Middle frontal gyrus (tissue), 1 donor: ENCODE results near the gene KRTDAP.

ENCODE experiments used
- DNase-seq: peaks from one replicate; pipeline ENCODE4 v3.0.0-alpha.2; 2015; ENCODE audit warnings: low spot score; ENCODE audit errors: extremely low spot score

The KRTDAP gene

GRCh38 chr19:35490364-35490763, at the start of gene KRTDAP:
Gene KRTDAP, minus strand, starts transcription at chr19:35490464. Its CDS starts 22 bp downstream, at chr19:35490442.
- no peak for DNase-seq

GRCh38 chr19:35539850-35540249, 49.6 kb upstream of the KRTDAP start:
- DNase-seq: no peak

GRCh38 chr19:35539314-35539713, 49.0 kb upstream of the KRTDAP start:
- no peak for DNase-seq

- DNase-seq: no peak
Observed at GRCh38 chr19:35534803-35535480, 44.7 kb upstream of the KRTDAP start.

- no peak for DNase-seq
Observed at GRCh38 chr19:35533822-35534392, 43.6 kb upstream of the KRTDAP start.

GRCh38 chr19:35533201-35533821, 43.0 kb upstream of the KRTDAP start, which contains the start of gene GAPDHS:
Gene GAPDHS, plus strand, starts transcription at chr19:35533456. Its CDS starts 72 bp downstream, at chr19:35533528.
- DNase-seq: no peak

- DNase-seq: no peak
Observed at GRCh38 chr19:35531291-35531690, 41.0 kb upstream of the KRTDAP start.

GRCh38 chr19:35529241-35530218, 39.3 kb upstream of the KRTDAP start:
- no peak for DNase-seq

GRCh38 chr19:35528218-35529038, 38.2 kb upstream of the KRTDAP start, which contains the start of gene SBSN:
Gene SBSN, minus strand, starts transcription at chr19:35528311. Its CDS starts 30 bp downstream, at chr19:35528281.
- DNase-seq: no peak

GRCh38 chr19:35525873-35526272, 35.6 kb upstream of the KRTDAP start:
- DNase-seq: no peak

- DNase-seq: no peak
Observed at GRCh38 chr19:35524181-35524837, 34.0 kb upstream of the KRTDAP start.

- no peak for DNase-seq
Observed at GRCh38 chr19:35522745-35523327, 32.6 kb upstream of the KRTDAP start.

GRCh38 chr19:35521124-35521743, 31.0 kb upstream of the KRTDAP start:
- no peak for DNase-seq

- no peak for DNase-seq
Observed at GRCh38 chr19:35519291-35519690, 29.0 kb upstream of the KRTDAP start.

- DNase-seq: no peak
Observed at GRCh38 chr19:35518313-35518712, 28.0 kb upstream of the KRTDAP start.

- no peak for DNase-seq
Observed at GRCh38 chr19:35517342-35517741, 27.1 kb upstream of the KRTDAP start.

GRCh38 chr19:35516310-35516709, 26.0 kb upstream of the KRTDAP start:
- no peak for DNase-seq

- no peak for DNase-seq
Observed at GRCh38 chr19:35514282-35514809, 24.1 kb upstream of the KRTDAP start.
